HG03378 (cell line): ENCODE results near the gene ZBTB12.

Experiments used
- ATAC-seq: cut with Tn5 transposase; IDR thresholded peaks from one replicate; pipeline ENCODE4 v1.9.1; 2021; ENCODE audit warnings: mild to moderate bottlenecking, moderate library complexity; ENCODE audit not compliant: unreplicated experiment

Gene ZBTB12

GRCh38 chr6:31897612-31898382, 4.1 kb downstream of the ZBTB12 start, which contains the start of gene EHMT2:
EHMT2 (minus strand) TSS chr6:31897698; CDS start chr6:31897677, 21 bp downstream.
- ATAC-seq, result peak; percentile 39

- no peak for ATAC-seq
These were observed 4.9 kb downstream of the ZBTB12 start for GRCh38 chr6:31896856-31897611.

- no peak for ATAC-seq
These were observed 5.4 kb downstream of the ZBTB12 start for GRCh38 chr6:31896493-31896855.

GRCh38 chr6:31892821-31893220, 9.1 kb downstream of the ZBTB12 start:
- no peak for ATAC-seq

- no peak for ATAC-seq
These were observed 12.4 kb downstream of the ZBTB12 start for GRCh38 chr6:31889331-31889972.

GRCh38 chr6:31888276-31889258, 13.3 kb downstream of the ZBTB12 start:
- ATAC-seq, result no peak

- ATAC-seq, result no peak
These were observed 14.5 kb downstream of the ZBTB12 start for GRCh38 chr6:31887173-31888007.

- no peak for ATAC-seq
These were observed 15.3 kb downstream of the ZBTB12 start for GRCh38 chr6:31886541-31886991.

GRCh38 chr6:31884528-31885035, 17.3 kb downstream of the ZBTB12 start:
- no peak for ATAC-seq

- no peak for ATAC-seq
These were observed 18.2 kb downstream of the ZBTB12 start for GRCh38 chr6:31883676-31884075.

- no peak for ATAC-seq
These were observed 19.5 kb downstream of the ZBTB12 start for GRCh38 chr6:31882344-31882743.

GRCh38 chr6:31881136-31881859, 20.6 kb downstream of the ZBTB12 start:
- ATAC-seq, result no peak

GRCh38 chr6:31880616-31881015, 21.3 kb downstream of the ZBTB12 start:
- ATAC-seq, result no peak

GRCh38 chr6:31879901-31880300, 22.0 kb downstream of the ZBTB12 start:
- no peak for ATAC-seq

GRCh38 chr6:31879143-31879542, 22.7 kb downstream of the ZBTB12 start:
- ATAC-seq, result no peak

- no peak for ATAC-seq
These were observed 23.2 kb downstream of the ZBTB12 start, which contains the start of gene SLC44A4 for GRCh38 chr6:31878726-31879125. SLC44A4 (minus strand) TSS chr6:31878997; CDS start chr6:31878980, 17 bp downstream.

GRCh38 chr6:31878222-31878621, 23.7 kb downstream of the ZBTB12 start:
- no peak for ATAC-seq

- ATAC-seq, result no peak
These were observed 24.2 kb downstream of the ZBTB12 start for GRCh38 chr6:31877651-31878161.
